ENCODE data around the gene NOL9.
"Not testable (repeated sequence)": the region's sequence is repeated elsewhere in the genome, so short reads cannot be mapped to it uniquely, and the experiment has no call there.

Gene NOL9

DNA sequence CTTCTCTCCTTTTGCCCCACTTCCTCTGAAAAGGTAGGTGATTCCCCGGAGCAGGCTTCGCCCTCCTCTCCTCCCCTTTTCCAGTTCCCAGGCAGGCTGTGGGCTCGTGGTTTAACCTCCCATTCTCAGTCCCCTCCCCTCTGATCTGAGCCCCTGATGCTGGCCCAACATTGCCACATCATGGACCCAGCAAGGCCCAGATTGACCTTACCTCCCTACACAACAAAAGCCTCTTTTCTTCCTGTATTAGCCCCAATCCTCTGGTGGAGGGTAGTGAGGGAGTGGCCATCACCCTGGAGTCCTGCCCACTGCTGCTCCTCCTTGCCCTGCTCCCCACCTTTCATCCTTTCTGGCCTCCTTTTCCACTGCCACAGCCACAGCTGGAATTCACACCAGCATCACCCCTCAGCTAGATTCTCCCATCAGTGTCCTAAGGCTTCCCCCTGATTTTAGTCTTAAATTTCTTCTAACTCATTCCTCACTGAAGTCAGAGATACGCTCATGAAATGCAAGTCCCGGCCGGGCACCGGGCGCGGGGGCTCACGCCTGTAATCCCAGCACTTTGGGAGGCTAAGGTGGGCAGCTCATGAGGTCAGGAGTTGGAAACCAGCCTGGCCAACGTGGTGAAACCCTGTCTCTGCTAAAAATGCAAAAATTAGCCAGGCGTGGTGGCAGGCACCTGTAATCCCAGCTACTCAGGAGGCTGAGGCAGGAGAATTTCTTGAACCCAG is 18.5 kb upstream of the NOL9 start:
- DNase-seq (ENCODE audit: low spot score): no peak

DNA sequence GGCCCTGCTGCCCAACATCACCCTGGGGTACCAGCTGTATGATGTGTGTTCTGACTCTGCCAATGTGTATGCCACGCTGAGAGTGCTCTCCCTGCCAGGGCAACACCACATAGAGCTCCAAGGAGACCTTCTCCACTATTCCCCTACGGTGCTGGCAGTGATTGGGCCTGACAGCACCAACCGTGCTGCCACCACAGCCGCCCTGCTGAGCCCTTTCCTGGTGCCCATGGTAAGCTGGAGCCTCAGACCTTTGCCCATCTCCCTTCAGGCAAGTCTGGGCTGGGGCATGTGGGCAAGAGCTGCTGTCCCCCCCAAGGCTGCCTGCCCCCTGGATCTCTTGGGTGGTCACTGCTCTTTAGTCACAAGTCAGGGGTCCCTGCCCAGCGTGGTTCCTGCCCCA is 16.7 kb upstream of the NOL9 start:
- no peak for DNase-seq (ENCODE audit: low spot score)

DNA sequence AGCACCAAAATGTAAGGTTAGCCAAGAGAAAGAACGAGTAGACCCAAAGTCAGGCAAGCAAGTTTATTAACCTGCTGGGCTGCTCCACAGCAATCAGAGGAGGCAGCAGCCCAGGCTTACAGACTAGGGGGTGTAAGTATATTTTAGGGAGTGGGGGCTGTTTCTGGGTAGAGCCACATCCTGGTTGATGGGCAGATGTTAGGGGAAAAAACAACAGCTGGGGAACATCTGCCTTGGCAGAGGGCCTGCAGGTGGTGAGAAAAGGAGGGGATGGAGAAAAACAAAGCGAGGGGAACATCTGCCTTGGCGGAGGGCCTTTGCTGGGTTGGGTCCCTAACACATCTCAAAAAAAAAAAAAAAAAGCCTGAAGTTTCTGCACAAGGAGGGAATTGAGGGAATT is 15.8 kb upstream of the NOL9 start:
- DNase-seq (ENCODE audit: low spot score): no peak

DNA sequence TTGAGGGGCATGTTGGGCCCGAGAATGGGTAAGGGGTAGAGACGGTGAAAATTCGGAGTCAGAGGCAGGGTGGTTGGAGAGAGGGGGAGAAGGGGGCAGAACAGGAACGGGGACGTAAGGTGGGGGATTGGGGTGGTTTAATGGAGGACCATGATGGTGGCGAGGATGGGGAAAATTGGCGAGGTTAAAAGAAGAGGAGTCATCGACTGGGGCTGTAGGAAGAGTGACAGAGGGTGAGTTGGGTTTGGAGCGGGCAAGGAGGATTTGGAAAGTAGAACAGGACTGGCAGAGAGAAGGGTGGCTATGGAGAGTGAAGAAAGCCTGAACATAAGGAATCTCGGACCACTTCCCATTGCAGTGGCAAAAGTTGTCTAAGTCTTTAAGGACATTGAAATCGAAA is 14.7 kb upstream of the NOL9 start:
- no peak for DNase-seq (ENCODE audit: low spot score)

DNA sequence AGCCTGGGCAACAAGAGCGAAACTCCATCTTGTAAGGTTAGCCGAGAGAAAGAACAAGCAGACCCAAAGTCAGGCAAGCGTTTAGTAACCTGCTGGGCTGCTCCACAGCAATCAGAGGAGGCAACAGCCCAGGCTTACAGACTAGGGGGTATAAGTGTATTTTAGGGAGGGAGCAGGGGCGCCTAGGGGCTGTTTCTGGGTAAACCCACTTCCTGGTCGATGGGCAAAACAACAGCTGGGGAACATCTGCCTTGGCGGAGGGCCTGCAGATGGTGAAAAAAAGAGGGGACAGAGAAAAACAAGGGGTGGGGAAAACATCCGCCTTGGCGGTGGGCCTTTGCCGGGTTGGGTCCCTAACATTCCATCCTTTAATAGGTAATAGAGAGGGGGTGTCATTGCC is 6.0 kb upstream of the NOL9 start:
- DNase-seq (ENCODE audit: low spot score): no peak

DNA sequence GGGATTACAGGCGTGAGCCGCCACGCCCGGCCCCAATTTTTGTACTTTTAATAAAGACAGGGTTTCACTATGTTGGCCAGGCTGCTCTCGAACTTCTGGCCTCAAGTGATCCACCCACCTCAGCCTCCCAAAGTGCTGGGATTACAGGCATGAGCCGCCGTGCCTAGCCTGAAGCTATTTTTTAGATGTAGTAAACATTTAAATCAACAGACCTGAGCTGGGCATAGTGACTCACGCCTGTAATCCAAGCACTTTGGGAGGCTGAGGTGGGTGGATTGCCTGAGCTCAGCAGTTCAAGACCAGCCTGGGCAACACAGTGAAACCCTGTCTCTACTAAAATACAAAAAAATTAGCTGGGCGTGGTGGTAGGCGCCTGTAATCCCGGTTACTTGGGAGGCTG is 4.8 kb upstream of the NOL9 start:
- not testable (repeated sequence) for DNase-seq (ENCODE audit: low spot score)

DNA sequence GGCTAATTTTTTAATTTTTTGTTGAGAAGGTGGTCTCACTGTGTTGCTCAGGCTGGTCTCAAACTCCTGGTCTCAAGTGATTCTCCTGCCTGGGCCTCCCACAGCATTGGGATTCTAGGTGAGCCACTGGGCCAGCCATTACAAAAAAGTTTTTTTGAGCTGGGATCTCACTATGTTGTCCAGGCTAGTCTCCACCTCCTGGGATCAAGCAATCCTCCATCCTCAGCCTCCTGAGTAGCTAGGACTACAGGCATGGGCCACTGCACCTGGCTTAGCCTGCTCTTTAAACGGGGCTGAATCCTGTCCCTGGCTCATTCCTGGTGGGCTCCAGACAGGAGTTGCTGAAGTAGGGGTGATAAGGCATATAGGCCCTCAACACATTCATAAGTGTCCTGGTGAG is 3.3 kb upstream of the NOL9 start:
- DNase-seq (ENCODE audit: low spot score): no peak

DNA sequence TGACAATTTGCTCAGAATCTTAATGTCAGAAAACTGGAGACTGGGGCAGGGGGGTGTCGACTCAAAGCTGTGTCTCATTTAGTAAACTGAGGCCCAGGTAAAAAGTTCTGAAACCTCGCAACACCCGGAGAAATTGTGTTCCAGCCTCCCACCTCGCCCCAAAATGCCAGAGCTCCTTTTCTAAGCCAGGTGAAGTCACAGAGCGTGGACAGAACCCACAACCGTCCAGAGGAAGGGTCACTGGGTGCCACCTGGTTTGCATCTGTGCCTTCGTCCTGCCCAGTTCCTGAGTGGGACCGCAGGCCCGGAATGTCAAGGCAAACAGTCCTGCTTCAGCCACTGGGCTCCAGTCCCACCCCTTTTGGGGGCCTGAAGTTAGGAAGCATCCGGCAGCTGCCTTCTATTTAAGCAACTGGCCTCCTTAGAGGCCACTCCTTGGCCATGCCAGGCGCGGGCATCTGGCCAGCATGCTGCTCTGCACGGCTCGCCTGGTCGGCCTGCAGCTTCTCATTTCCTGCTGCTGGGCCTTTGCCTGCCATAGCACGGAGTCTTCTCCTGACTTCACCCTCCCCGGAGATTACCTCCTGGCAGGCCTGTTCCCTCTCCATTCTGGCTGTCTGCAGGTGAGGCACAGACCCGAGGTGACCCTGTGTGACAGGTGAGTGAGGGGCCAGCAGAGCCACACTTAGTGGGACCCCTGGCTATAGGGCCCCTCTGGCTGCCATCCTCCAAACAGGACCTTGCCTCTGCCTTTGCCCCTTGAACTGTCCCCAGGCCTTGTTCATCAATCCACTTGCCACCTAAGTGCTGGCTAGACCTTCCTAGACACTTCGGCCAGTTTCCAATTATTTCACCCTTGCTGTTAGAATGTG is 830 bp upstream of the NOL9 start, which contains the start of gene TAS1R1:
TAS1R1 (plus strand) TSS at position 401 of the 872 bp plus-strand sequence; CDS start at position 468, 67 bp downstream.
- no peak for DNase-seq (ENCODE audit: low spot score)

DNA sequence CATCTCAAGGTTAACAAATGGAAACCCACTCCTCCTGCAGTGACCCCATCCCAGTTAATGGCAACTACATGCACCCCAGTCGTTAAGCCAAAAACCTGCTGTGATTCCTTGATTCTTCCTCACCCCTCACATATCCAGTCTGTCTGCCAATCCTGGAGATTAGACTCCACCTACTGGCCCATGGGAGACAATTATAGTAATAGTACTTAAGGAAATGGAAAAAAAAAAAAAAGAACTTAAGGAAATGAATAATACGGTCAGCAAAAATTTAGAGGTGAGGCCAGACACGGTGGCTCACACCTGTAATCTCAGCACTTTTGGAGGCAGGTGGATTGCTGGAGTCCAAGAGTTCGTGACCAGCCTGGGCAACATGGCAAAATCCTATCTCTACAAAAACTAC is 7.0 kb downstream of the NOL9 start:
- DNase-seq (ENCODE audit: low spot score): no peak

DNA sequence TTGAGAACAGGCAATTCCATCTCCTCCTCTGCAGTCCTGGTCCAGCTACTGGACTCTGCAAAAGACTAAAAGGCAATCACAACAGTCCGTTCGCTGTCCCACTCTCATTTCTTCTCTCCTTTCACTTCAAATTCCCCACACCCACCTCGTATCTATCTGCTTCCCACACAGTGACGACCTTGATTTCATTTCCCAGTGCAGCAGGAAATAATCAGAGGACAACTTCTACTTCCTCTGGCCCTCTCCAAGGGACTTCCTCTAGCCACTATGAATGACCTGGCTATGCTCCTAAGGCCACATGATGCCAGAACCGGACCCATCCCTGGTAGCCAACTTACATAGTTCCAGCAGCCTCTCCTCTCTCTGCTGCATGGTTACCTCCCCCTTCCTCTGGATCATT is 8.0 kb downstream of the NOL9 start:
- DNase-seq (ENCODE audit: low spot score): no peak

DNA sequence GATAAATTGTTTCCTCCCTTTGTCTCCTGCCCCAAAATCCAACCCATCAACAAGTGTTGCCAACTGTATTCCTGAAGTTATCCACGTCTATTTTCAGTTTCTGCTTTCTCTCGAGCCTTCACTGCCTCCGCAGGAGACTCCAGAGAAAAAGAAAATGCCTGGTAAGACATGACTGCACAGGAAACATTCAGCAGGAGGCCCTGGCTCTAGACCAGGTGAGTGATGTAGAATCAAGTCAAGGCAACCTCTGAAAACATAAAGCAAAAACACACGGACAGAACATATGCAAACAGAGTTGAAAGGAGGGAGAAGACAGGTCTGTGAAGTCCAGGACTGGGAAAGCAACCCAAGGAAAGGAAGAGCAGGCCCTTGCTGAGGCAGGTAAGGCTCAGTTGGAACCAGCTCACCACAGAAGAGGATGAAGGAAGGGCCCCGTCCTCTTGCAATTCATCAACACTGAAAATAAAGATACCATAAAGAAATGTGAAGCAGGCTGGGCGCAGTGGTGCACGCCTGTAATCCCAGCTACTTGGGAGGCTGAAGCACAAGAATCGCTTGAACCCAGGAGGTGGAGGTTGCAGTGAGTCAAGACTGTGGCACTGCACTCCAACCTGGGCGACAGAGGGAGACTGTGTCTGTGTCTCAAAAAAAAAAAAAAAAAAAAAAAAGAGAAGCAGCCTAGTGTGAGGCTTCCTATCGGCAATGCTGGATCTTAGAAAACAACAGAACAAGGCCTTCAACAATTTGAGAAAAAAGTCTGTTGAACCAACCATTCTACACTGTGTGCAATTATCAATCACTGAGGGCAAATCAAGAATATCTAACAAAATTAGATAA is 8.8 kb downstream of the NOL9 start:
- DNase-seq (ENCODE audit: low spot score): no peak

DNA sequence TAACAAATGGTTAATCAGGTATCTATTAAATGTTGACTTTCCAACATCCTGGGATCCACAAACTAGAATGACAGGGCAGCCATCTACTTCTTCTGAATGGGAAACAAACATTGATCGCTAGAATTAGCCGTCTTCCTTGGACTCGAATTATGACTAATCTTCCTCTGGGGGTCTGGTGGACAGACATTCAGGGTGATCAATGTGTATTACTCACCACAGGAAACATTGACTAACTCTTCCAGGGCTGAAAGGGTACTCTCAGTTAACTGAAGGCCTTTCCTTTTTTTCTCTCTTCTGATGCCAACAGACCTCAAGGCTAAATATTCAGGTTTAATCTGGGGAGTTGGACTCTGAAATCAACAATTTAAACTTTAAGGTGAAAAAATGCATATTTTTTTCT is 9.5 kb downstream of the NOL9 start:
- DNase-seq (ENCODE audit: low spot score): no peak

DNA sequence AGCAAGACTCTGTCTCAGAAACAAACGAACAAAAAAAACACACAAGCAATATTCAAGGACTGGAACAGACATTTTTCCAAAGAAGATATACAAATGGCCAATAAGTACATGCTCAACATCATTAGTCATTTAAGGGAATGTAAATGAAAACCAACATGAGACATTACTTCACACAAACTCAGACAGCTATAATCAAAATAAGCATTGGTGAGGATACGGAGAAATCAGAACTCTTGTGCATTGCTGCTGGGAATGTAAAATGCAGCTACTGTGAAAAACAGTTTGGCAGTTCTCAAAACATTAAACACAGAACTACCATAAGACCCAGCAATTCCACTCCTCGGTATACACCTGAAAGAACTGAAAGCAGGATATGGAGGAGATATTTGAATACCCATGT is 15.4 kb downstream of the NOL9 start:
- DNase-seq (ENCODE audit: low spot score): no peak

DNA sequence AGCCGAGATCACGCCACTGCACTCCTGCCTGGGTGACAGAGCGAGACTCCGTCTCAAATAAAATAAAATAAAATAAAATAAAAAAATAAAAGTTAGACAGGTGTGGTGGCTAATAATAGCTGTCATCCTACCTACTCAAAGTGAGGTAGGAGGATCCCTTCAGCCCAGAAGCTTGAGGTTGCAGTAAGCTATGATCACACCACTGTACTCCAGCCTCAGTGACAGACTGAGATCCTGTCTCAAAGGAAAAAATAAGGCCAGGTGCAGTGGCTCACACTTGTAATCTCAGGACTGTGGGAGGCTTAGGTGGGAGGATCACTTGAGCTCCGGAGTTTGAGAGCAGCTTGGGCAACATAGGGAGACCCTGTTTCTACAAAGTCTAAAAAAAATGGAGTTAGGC is 18.0 kb downstream of the NOL9 start:
- DNase-seq (ENCODE audit: low spot score): no peak

DNA sequence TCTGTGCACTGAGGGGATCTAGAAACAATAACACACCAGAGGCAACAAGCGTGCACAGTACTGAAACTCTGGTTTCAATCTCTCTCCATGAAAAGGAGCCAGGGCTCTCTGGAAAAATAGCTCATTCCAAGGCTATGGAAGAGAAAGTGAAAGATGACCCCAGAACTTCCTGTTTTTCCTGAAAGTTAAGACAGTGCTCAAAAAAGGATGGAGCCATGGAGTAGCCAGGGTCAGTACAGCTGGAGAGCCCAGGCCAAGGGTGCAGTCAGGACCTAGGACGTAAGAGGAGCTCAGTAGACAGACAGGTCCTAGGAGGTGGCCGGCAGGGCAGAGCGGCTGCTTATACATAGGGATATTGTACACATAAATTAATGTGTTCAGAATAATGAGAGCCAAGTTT is 19.1 kb downstream of the NOL9 start:
- DNase-seq (ENCODE audit: low spot score): no peak

DNA sequence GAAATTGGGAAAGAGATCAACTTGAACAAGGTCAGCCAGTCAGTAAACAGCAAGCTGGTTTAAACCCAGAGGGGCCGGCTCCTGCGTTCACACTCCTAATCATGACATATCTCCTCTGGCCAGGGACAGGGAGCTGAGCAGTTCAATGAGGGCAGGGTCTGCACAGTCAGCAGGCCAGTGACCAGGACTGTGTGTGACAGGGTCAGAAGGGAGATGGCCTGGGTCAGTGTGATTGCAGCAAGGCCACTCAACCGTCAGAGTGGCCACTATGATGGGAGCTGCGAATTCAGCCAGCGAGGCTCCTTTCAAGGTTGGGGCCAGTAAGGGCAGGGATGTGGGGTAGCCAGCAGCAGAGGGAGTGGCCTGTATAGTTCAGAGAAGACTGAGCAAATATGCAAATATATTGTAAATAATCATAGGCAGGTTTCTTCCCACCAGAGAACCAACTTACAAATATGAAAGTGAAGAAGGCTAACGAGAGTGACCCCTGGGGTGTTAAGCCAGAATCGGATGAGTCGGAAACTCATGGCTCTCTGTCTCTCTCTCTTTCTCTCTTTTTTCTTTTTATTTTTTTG is 20.0 kb downstream of the NOL9 start:
- DNase-seq (ENCODE audit: low spot score): no peak

DNA sequence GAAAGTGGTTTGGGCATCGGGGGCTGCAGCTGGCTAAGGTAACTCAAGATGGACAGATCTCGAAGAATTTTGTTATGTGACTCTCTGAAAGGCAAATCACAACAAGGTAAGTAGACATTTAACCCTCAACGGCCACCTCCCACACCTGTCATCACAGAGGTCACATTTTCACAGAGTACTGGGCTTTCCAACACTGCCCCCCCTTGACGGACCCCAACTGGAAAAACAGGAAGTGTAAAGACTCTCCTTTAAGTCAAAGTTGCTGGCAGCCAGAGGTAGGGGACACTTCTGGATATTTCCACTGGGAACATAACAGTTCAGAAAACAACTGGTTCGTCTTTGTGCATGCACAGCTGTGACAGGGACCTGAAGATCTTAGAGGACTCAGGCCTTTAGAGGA is 22.3 kb downstream of the NOL9 start:
- no peak for DNase-seq (ENCODE audit: low spot score)

DNA sequence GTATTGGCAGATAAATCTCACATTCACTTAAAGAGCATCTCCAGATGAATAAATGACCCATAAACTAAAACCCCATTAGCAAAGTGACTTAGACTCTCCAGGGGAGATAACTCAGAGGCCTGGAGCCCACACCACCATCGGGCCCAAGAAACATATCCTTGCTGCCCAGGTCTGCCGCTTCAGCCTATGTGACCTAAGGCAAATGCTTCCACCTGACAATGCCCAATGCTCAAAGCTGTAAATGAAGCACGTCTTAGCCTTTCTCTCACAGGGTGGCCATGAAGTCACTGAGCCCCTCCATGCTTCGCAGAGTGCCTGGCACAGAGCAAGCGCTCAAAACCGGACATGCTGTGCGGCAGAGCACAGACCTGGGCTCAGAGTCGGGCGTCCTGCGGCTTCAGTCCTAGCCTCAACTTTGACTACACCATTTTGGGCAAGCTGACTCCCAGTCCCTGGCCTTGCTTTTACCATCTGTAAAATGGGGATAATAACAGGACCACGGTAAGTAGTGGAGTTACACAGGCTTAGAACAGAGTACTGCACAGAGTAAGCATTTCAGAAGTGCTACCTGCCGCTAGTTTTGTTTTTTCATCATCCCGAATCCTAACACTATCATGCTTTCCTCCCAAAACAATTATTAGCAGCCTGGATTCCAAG is 23.7 kb downstream of the NOL9 start:
- DNase-seq (ENCODE audit: low spot score): no peak

DNA sequence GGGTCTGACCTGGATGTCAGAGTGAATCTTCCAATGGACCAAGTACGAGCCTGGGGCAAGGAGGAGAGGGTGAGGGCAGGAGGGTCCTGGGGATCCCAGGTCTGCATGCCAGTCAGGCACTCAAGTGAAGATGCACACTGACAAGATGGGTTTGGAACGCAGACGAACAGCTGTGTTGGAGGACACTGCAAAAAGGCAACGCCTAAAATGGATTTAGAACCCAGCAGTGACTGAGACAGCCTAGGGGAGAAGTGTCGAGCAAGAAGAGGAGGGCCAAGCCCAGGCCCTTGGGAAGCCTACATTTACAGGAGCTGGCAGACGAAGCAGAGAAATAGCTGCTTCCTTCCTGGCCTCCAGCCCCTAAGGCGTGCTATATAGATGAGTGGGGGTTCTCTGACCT is 25.8 kb downstream of the NOL9 start:
- DNase-seq (ENCODE audit: low spot score): no peak

DNA sequence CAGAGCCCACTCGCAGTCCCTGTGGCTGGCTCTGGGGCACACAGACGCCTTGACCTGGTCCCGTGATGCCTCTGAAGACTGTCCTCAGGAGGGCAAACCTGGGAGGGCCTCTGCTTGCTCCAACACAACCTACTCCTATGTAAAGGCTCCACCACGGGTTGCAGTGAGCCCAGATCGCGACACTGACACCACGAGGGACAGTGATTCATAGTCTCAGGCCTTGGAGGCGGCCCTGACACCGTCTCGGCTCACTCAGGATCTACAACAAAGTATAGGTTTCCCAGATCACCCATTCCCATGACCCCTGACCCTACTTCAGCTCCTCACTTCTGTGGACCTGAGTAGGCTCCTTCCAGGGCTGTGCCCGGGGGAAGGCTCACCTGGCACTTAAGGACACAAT is 28.0 kb downstream of the NOL9 start:
- DNase-seq (ENCODE audit: low spot score): no peak

DNA sequence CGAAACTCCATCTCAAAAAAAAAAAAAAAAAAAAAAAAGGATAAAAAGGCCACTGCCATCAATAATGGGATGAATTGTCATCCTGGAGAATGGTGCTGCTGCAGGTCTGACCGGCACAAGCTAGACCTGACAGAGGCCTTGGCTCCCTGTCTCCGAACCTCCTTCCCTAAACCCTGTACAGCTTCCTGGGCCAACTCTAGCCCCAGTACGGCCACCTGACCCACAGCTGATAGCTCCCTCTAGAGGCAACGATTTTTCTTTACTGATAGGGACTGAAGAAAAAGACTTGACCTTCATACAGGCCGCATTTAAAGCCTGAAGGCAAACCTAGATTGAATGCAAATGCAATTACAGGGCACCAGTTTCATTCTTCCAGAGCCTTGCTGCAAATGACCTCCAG is 30.7 kb downstream of the NOL9 start:
- no peak for DNase-seq (ENCODE audit: low spot score)
